GM19397 (cell line): ENCODE measurements around the gene RFC4.
"Not testable (repeated sequence)": the region's sequence is repeated elsewhere in the genome, so short reads cannot be mapped to it uniquely, and the experiment has no call there.

ENCODE experiments used
- ATAC-seq: cut with Tn5 transposase; IDR thresholded peaks from one replicate; pipeline ENCODE4 v1.9.1; 2021; ENCODE audit warnings: mild to moderate bottlenecking, moderate library complexity; ENCODE audit not compliant: unreplicated experiment

The RFC4 gene

DNA sequence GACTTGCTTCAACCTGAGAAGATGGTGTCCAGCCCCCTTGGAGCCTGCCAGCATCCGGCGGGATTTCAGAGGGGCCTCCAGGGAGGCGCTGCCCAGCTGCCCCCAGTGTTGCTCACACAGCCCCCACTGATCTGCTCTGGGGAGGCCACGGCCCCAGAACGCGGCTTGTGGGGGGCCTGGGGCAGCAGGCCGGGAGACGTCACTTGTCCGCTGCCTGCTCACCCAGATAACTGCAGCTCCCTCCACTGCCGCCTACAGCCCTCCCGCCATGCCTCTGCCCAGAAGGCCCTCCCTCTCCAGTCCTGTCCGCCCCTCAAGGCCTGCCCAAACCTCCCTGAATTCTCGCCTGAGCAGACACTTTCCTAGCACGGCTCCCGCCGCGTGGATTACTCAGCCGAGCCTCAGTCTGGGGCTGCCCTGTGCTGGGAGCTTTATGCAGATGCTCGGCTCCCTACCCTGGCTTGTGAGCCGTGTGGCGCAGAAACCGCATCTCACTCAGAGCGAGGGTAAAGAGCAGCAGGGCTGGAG lies 19.1 kb upstream of the RFC4 start:
- no peak for ATAC-seq

DNA sequence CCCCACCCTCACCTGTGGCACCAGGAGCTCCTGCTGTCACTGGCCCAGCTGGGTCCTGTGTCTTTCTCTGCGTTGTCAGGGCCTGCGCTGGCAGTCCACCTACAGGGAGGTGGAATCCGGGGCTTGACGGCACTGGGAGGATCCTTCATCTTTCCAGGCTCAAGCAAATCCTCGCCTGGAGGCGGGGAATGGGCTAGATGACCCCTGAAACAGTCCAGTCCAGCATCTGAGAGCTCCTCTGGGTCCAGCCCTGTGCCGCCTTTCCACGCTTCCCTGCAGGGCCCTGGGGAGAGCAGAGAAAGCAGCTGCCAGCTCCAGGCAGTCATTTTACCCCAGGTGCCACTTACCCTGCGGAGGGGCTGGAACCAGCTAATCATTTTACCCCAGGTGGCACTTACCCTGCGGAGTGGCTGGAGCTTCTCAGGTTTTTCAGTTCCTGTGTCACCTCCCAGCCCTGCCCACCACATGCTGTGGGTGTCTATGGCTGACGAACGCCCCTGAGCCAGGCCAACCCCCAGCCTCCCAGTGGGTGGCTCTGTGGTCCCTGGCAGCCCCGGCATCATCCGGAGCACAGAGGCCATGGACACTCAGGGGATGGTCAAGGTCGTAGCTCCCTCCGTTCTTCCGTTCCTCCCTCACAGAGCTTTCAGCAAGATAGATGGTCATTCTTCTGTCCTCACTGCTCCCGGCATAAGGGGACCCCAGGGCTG lies 18.3 kb upstream of the RFC4 start:
- ATAC-seq = no peak

DNA sequence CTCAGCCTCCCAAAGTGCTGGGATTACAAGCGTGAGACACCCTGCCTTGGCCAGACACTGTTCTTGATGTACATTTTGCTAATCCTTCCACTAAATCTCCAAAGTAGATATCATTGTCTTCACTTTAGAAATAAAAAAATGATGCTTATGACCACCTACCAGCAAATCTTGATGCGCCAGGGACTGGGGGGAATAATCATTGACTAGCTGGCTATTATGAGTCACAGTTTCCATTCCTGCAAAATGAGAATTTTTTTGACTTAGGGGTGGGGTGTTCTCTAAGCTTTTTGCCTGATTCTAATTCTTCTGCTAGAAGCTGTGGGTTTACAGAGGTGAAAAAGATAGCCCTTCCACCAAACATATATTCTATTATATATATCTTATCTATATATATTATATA lies 17.1 kb upstream of the RFC4 start:
- ATAC-seq = no peak

DNA sequence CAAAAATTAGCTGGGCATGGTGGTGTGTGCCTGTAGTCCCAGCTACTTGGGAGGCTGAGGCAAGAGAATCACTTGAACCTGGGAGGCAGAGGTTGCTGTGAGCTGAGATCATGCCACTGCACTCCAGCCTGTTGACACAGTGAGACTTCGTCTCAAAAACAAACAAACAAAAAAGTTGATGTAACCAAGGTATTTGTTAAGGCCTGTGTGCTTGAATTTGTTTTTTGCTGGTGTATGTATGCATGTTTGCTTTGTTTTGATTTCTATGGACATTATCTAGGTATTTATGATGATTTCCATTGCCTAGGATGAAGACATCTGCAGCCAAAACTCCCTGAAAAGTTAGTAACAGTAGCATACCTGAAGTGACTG lies 16.1 kb upstream of the RFC4 start:
- not testable (repeated sequence) for ATAC-seq

DNA sequence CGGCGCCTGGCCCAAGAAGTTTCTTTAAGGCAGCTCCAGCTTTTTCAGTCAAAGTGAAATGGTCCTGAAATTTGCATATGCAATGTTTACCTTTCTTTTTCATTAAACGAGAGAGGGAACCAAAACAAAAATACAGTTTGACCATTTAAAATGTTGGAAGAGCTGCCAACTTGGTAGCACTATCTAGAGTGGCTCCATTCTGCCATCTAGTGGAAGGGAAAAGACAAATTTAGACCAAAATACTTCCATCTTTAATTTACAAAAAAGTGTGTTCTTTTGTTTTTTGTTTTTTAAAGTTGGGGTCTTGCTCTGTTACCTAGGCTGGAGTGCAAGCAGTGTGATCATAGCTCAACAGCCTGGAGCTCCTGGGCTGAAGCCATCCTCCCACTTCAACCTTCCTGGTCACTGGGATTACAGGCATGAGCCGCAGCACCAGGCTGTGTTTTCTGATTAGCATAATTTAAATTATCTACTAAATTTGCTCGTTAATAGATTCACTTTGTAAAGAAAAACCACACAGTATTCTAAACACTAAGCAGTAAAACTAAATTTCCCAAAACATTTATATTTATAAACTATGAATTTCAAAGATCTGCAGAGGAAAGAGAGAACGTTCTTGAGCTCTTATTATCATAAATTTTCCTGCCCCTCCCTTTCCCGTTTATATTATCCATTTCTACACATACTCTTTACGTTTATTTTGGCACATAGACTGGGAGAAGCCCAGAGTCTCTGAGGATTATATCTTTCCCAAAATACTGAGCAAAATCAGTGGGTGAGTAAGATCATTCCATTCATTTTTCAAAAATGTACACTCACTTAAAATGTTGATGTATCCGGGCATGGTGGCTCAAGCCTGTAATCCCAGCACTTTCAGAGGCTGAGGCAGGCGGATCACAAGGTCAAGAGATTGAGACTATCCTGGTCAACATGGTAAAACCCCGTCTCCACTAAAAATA lies 15.4 kb upstream of the RFC4 start:
- no peak for ATAC-seq

DNA sequence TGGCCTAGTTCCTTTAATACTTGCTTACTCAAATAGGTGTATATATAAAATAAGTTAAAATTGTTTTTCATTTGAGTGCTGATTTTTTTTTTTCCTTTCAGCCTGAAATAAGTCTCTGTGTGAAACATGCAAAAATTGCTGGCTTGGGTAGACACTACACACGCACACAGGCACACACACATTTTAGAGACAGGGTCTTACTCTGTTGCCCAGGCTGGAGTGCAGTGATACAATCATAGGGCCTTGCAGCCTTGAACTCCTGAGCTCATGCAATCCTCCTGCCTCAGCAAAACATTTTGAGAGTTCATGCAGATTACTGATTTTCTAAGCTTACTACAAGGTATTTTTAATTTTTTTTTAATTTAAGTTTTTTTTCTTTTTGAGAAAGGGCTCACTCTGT lies 12.7 kb upstream of the RFC4 start:
- ATAC-seq = no peak

DNA sequence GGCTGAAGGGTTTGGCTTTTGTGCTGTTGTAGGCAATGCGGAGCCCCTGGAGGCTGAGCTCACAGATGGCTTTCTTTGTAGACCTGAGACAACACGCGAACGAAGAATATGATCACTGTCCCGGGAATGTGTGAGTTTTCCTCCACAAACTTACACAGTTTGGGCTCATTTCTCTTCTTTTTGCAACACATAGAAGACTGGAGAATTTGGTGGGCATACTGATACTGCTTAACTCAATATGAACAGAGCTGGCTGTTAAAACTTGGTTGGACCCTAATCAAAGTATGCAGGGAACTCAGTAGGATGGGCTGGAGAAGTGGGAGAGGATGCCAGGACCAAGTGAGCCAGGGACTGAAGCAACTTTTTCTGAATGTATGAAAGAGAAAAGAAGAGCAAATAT lies 12.2 kb upstream of the RFC4 start:
- no peak for ATAC-seq

DNA sequence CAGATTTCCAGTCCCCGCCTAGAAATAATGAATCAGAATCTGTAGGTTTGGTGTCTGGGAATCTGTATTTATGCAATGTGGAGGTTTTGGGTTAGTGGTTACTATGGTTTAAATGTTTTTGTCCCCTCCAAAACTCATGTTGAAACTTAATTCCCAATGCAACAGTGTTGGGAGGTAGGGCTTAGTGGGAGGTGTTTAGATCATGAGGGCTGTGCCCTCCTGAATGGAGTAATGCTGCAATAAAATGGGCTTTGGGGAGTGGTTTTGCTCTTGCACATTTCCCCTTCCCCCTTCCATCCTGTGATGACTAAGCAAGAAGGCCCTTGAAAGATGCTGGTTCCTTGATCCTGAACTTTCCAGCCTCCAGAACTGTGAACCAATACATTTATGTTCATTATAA lies 9.2 kb upstream of the RFC4 start:
- no peak for ATAC-seq

DNA sequence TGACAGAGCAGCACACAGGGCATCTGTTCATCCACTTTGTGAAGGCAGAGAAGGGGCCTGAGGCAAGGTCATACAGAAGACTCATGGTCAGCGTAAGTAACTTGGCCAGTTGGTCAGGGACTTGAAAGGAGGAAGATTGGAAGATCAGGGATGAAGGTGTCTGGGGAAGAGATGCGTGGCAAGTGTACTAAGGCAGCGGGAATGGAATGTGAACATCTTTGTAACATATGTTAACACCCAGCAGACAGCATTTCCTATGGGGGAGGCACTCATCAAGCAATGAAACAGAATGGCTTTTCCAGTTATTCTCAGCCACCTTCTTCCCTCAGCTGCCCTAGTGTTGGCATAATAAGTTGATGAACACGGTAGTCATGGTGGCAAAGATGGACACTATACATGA lies 7.8 kb upstream of the RFC4 start:
- no peak for ATAC-seq

DNA sequence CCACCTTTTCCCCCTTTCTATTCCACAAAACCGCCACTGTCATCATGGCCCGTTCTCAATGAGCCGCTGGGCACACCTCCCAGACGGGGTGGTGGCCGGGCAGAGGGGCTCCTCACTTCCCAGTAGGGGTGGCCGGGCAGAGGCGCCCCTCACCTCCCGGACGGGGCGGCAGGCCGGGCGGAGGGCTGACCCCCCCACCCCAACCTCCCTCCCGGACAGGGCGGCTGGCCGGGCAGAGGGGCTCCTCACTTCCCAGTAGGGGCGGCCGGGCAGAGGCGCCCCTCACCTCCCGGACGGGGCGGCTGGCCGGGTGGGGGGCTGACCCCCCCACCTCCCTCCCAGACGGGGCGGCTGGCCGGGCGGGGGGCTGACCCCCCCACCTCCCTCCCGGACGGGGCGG lies 5.0 kb upstream of the RFC4 start:
- ATAC-seq = not testable (repeated sequence)

DNA sequence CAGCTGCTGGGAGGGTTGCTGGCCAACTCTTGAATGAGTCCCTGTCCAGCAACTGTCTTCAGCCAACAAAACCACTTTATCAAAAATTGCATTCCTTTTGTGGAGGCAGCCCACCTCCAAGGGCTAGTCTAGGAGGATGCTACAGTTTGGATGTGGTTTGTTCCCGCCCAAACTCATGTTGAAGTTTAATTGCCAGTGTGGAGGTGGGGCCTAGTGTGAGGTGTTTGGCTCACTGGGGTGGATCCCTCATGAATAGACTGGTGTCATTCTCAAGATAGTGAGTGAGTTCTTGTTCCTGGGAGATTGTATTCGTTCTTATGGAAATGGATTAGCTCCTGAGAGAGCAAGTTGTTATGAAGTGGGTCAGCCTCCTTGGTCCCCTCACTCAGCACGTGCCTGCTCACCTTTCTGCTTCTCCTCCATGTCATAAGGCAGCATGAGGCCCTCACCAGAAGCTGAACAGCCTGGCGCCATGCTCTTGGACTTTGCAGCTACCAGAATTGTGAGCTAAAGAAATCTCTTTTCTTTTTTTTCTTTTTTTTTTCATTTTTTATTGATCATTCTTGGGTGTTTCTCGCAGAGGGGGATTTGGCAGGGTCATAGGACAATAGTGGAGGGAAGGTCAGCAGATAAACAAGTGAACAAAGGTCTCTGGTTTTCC lies 4.2 kb upstream of the RFC4 start:
- ATAC-seq = no peak

DNA sequence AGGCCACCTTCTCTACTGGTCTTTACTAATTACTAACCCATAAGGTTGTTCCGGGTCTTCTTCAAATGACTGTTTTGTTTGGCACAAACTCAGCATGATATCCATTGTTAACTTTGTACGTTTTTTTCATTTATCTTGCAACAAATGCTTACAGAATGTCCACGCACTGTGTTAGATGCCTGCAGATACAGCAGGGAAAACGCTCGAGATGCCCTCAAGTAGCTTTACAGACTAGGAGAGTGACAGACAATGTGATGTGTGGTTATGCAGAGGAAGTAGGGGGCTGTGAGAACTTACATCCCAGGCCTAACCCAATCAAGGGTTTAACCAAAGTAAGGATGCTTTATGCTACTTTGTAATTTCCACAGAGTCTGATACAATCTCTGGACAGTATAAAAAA lies 949 bp upstream of the RFC4 start:
- no peak for ATAC-seq

DNA sequence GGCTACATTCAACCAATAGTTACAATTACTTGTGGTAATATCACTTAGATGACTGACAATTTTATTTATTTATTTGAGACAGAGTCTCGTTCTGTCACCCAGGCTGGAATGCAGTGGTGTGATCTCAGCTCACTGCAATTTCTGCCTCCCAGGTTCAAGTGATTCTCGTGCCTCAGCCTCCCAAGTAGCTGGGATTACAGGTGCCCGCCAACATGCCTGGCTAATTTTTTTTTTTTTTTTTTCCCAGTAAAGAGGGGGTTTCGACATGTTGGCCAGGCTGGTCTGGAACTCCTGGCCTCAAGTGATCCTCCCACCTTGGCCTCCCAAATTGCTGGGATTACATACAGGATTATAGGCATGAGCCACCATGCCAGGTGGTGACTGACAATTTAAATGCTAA lies 2.8 kb downstream of the RFC4 start:
- ATAC-seq = not testable (repeated sequence)

DNA sequence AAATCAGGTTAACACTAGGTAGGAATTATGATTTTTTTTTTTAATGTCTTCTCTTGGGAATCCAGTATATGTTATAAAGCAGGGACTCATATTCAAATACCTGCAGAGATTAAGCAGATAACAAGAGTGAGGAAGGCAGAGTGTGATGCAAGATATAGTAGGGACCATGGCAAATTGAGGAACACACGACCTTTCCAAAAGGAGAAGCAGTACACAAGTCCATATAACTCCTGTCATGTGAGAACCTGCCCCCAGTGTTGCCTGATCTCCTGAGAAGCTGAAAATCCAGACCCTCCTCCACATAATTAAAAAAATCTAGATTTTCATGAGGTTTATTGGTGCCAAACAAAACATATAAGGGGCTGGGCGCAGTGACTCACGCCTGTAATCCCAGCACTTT lies 3.6 kb downstream of the RFC4 start:
- no peak for ATAC-seq

DNA sequence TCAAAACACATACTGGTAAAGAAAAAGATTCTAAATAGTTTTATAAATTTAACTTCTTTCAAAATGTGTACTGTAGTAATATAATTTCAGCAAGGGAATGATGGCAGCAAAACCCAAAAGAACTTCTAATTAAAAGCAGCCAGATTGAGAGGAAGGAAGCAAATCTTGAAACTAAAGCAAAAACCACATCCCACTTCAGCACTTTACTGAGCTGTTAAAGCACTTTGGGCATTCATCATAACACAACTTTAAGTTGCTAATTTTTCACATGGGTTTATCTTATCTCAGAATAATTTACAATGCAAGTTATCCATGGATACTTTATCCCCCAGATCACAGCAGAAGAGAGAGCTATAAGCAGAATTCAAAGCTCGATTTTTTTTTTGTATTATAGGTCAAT lies 6.0 kb downstream of the RFC4 start:
- ATAC-seq = no peak

DNA sequence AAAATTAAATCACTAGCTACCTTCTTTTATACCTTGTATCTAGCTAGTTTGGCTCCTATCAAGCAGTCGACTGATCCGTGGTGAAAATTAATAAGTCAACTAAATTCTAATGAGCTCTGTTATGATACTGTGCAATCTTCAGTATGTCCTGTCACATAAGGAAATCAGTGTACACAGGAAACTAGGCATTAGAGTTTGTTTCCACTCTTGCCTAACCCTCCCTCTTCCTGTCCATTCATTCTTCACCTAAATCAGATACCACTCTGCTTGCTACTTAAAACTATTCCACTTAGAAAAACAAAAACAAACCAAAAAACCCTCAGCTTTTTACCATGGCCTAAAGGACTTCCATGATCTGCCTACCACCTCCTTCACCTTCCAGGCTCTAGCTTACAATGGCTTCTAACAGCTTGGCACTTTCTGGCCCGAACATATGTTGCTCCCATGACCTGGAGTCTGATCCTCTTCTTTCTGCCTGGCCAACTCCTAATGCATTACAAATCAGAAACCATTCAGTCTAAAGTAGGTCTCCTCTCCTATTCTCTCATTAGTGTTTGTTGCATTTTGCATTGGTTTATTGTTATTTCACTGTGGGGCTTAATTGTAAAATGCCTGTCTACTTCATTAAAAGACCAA lies 7.9 kb downstream of the RFC4 start:
- no peak for ATAC-seq

DNA sequence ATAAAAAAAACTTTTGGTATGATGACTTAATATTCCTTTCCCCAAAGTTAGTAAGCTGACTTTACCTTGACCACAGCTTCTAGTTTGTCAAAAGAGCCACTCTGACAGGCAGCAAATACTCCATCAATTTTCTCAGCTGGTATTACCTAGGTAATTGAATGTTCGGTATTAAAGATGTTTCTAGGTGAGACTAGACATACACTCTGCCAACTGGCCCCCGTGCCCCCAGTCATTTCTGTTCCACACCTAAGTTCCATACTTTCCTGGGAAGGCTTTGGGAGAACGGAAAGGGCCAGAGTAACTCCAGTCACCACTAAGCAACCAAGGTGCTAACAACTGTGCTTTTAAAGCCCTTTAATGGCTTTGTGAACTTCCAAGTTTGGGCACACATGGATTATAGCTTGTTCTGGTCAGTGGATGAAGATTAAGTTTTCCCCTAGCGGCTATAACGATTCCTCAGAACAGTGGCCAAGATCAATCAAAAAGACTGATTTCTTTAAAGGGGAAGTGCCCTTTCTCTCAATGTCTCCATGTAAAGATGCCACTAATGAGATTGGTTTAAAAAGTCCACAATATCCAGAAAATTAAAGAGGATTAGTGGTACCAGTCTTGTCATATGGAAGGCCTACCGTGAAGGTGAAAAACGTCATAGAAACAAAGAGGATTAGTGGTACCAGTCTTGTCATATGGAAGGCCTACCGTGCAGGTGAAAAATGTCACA lies 15.9 kb downstream of the RFC4 start:
- no peak for ATAC-seq

DNA sequence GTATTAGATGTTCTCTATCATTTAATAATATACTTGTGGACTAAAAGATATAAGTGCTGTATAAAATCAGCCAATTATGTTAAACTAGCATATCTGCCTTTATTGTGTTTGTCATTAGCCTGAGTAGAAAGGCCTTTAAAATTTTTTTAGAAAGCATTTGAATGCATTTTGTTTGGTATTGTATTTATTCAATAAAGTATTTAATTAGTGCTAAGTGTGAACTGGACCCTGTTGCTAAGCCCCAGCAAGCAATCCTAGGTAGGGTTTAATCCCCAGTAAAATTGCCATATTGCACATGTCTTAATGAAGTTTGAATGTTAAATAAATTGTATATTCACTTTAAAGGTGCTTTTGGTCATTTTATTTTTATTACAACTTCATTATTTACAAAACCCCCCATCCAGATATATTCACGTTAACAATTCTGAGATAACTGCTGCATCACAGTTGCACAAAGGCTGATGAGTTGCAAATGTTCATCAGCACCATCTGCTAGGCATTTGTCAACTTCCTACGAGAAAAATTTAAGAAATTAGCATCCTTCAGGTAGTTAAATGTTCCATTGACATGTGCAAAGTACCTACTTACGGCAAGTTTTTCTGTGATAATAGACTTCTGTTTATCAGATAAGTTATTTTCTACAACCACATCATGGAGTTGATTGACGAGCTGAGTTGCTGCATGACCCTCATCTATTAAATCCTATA lies 16.6 kb downstream of the RFC4 start:
- ATAC-seq = no peak

DNA sequence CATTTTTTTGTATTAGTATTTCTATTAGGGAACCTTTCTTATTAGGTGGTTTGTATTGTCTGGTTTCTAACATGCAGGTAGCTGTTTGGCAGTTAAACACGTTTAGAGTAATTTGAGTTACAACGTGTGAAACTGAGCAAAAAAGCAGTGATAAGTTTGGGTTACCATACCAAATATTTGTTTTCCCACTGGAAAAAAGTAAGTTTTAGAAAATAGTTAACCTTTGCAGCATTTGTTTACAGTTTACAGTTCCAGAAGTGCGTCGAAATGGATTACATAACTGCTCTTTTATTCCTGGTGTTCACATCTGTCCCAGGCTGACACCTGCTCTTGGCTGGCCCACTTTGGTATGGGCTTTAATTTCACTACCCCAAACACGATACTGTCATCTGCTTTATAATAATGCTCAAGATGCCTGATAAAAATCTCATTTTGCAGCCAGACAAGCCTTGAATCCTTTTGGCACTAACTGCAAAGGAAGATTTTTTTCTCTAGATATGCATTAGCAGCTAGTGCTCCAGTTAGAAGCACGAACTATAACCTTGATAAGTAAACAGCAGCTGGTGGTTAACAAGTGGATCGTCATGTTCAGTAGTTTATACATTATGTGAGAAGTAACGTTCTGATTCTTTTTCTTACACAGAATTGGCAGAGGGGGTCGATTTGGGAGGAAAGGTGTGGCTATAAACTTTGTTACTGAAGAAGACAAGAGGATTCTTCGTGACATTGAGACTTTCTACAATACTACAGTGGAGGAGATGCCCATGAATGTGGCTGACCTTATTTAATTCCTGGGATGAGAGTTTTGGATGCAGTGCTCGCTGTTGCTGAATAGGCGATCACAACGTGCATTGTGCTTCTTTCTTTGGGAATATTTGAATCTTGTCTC lies 17.6 kb downstream of the RFC4 start:
- no peak for ATAC-seq
